Measurements from ENCODE around the gene SLC7A4.
A peak's percentile ranks its signal among the peaks of the same experiment; 100 is the strongest.
"Not testable (repeated sequence)": the region's sequence is repeated elsewhere in the genome, so short reads cannot be mapped to it uniquely, and the experiment has no call there.

Gene SLC7A4

DNA sequence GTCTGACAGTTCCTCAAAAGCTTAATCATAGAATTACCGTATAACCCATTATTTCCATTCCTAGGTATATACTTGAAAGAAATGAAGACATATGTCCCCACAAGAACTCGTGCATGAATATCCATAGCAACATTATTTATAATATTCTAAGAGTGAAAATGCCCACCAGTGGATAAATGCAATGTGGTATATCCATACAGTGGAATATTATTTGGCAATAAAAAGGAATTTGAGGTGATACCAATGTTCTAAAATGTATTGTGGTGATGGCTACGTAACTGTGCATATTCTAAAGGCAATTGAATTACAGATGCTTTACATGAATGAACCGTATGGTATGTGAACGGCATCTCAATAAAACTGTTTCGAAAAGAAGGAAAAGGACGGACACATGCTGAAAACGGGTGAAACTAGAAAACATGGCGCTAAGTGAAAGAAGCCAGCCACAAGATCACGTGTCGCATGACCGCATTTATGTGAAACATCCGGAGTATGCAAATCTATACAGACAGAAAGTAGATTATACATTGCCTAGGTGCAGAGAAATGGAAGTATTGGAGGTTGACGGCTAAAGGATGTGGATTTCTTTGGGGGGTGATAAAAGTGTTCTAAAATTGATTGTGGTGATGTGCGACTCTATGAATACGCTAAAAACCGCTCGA is 29.4 kb upstream of the SLC7A4 start:
- not testable (repeated sequence) for DNase-seq

- not testable (repeated sequence) for DNase-seq
These were observed 28.0 kb upstream of the SLC7A4 start for GRCh38 chr22:21060363-21060762.

GRCh38 chr22:21055880-21056319 is 23.5 kb upstream of the SLC7A4 start:
- no peak for DNase-seq

DNA sequence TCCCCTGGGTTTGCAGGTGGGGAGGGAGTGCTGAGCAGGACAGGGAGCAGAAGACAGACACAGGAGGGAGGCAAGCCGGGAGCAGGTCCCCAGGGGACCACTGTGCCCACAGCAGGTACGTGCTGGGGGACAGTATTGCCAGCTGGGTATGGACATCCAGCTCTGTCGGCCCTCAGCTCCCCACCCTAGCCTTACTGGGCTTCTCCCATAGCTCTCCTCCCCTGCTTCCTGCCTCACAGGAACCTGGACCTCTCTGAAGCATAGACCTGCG is 23.1 kb upstream of the SLC7A4 start:
- no peak for DNase-seq

DNA sequence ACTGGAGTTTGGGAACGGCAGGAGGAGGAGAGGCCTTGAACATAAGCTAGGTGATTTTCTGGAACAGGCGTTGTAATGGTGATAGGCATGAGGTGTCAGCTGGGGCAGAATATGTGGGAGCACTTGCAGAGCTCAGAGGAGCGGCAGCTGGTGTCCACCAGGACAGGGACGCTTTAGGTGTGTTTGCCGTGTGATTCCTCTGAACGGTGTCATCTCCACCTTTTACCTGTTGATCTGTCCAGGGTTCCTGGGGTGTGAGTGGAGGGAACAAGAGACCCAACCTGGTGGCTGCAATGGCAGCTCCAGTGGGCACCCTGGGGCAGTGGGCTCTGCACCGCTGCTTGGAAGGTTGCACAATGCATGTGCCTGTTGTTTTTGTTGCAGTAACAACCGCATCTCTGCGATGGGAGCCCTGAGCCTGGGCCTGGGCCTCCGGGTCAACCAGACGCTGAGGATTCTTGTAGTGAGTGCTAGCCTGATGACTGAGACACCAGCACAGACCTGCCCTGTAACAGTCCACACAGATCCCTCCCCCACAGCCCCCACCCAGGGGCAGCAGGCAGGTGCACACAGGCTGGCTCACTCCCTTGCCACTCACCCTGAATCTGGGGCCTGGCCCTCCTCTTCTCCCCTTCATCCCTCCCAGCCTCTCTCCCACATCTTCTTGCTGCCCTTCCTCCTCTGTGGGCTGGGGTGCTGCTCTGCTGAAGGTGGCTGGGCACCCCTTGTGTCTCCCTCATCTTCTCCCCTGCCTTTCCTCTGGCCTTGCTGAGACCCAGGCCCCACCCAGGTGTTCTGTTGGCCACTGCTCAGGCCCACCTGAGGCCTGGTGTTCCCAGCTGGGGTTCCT is 22.6 kb upstream of the SLC7A4 start:
- DNase-seq, result no peak

DNA sequence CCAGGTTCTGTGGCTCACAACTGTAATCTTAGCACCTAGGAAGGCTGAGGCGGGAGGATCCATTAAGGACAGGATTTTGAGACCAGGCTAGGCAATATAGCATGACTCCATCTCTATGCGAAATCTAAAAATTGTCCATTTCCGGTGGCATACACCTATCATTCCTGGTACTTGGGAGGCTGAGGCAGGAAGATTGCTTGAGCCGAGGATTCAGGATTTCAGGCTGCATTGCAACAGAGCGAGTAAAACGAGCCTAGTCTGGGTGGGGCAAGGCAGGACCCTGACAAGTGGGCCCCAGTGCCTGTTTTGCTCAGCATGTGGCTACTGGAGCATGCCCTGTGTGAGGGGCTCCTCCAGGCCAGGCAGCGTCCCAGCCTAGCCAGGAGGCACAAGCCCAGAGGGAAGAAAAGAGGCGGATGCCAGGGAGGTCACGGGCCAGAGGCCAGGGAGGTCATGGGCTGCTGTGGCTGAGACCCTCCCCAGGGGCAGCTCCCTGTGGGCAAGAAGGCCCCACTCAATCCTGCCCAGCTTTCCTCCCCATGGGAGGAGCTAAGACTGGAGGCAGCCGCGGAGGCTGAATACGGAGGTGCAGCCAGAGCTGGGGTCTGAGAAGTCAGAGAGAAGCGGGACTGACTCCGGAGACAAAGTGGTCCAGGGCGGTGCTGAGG is 21.8 kb upstream of the SLC7A4 start:
- no peak for DNase-seq

GRCh38 chr22:21052715-21053459 is 20.5 kb upstream of the SLC7A4 start:
- no peak for DNase-seq

- DNase-seq, result no peak
These were observed 19.6 kb upstream of the SLC7A4 start for GRCh38 chr22:21051831-21052400.

DNA sequence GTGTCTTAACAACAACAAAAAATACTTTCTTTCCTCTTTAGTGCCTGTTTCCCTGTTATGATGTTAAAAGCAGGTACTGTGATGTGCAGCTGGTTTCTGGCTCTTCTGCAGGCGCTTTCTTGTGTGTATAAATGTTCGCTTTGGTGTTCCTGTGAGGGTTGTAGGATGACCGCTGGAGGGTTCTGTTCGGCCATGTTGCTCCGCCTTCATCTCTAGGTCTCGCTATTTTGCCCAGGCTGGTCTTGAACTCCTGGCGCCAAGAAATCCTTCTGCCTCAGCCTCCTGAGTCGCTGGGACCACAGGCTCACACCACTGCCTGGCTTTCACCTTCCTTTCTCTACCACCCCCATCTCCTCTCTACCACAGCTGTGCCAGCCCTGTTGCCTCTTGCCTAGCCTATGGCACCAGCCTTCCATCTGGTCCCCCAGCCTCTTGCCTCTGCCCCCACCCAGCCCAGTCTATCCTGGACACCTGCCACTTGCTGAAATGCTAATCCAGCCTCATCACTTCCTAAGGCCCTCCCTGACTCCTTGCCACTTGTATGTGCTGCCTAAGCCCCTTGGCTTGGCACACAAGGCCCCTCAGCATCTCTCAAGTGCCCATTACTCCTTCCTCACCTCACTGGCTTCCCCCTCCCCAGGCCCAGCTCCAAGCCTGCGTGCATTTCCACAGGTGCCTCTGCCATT is 18.9 kb upstream of the SLC7A4 start:
- DNase-seq, result no peak

DNA sequence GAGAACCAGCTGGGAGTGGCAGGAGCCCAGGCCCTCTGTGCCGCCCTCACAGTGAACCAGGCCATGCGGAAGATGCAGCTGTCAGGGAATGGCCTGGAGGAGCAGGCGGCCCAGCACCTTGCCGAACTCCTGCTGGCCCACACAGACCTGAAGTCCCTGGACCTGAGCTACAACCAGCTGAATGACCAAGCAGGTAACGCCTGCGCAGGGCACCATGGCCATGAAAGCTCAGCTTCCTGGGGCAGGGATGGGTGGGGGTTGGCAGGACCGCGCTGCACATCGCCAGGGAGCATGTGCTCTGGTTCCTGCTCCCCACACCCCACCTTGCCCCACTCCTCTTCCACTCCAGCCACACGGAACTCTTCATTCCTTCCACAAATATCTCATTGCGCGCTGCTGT is 16.6 kb upstream of the SLC7A4 start:
- DNase-seq, result not testable (repeated sequence)

DNA sequence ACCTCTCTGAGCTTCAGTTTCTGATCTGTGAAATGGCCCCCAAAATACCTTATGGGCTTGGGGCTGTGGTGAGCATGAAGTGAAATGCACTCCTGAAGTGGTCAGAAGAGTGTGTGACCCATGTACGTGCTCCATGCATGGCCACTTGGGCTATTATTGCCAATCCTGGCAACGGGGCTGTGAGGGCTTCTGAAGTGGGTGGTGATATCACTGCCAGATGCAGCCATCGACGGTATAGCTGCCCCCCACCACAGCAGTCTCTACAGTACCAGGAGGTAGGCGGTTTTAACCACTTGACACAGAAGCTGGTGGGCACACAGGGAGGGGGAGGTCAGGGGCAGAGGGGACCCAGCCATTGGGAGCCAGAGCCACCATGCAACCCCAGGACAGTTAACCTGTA is 16.1 kb upstream of the SLC7A4 start:
- DNase-seq, result not testable (repeated sequence)

DNA sequence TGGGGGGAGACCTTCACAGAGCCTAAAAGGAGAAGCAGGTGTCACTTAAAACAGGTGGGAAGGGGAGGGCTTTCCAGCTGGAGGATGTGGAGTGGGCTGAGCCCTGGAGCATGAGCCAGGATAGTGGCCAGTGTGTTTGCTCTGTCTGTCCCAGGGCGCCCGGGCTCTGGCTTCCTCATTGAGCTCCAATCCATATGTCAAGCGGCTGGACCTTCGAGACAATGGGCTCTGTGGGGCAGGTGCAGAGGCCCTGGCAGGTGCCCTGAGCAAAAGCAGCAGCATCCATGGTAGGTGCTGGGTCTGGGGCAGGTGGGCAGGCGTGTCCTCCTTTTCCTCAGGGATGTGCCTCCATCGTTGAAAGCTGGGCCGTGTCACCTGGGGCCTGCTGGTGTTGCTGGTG is 15.4 kb upstream of the SLC7A4 start:
- no peak for DNase-seq

GRCh38 chr22:21047035-21047661 is 14.8 kb upstream of the SLC7A4 start:
- DNase-seq, result no peak

DNA sequence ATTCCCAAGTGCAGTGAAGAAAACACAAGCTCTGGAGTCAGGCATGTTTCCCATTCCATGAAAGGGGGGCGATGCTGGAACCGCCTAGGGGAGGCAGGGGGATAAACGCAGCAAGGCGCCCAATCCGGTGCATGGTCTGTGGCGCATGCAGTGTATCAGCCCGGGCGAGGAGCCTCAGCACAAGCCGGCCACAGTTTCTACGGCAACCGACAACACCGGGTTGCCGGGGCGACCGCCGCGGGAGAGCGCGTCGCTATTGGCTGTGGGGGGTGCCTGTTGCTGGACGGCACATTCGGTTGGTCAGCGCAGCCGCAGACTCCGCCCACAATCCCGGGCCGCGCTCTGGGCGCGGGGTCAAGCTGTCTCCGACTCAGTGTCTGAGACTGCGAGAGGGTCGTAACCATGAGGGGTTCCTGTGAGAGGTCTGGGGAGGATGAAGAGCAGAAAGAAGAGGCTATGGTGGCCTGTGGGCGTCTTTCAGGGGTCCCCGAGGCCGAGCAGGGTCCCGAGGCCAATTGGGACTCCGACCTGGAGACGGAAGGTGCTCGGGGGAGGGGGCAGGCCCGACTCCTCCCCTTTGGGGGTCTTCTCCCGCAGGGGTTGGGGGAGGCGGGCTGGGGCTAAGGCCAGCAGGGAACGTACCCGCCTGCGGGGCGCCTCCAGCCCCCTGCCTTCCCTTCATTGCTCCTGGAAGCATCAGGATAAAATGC is 13.4 kb upstream of the SLC7A4 start, which contains the start of gene LRRC74B:
TSS of gene LRRC74B (plus strand) at position 362 of the 710 bp plus-strand sequence. CDS start at position 403, 41 bp downstream.
- DNase-seq, result peak; percentile 54

DNA sequence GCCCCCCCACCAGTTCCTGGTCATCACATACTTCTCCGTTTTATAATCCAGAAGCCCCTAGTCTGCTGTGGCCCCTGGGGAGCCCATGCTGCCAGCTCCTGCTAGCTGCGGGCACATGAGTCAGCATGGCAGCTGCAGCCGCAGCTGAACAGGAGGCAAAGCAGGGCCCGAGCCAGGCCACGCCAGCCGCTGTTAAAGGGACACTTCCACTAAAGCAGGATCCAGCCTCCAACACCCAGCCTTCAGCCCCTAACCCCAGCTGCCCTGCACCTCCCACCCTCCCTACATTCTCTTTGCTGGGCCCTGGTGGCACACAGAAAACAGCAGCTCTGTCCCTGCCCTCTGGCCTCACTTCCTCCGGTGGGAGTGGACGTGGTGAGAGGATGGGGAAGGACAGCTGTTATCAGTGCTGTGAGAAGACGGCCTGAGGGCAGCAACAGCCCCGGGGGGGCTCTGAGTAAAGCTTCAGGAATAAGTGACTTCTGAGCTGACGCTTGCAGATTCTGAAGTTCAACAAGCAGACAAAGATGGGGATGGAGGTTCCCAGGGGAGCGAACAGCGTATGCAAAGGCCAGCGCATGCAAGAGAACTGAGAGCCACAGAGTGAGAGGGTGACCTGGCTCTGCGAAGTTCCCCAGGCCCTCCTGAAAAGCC is 12.7 kb upstream of the SLC7A4 start:
- no peak for DNase-seq

DNA sequence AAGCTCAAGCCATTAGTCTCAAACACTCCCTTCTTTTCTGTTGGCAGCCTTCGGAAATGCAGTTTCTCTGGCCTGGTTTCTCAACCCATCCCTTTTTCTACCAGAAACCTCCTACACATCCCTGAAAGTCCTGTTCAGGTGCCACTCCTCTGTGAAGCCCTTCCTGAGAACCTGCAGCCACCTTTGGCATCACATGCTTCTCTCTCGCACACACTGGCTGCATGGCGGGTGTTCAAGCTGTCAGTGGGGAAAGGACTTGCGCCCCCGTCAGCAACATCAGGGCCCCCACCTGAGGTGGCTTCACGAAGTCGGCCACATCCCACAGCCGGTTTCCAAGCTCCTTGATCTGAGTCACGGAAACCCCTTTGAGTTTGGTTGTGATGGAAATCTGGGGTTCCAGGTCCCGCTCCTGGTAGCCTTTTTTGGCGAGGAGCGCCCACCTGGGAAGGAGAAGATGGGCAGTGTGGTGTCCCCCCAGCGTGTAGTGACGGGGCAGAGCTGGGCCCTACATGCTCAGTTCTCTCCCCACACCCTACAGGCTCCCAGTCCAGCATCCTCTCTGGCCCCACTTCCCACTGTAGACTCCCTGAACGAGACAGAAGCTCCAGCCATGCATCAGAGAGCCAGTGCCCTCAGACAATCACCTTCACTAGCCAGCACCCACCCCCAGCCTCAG is 11.6 kb upstream of the SLC7A4 start:
- DNase-seq, result no peak

- DNase-seq, result no peak
These were observed 10.9 kb upstream of the SLC7A4 start for GRCh38 chr22:21042978-21043859.

DNA sequence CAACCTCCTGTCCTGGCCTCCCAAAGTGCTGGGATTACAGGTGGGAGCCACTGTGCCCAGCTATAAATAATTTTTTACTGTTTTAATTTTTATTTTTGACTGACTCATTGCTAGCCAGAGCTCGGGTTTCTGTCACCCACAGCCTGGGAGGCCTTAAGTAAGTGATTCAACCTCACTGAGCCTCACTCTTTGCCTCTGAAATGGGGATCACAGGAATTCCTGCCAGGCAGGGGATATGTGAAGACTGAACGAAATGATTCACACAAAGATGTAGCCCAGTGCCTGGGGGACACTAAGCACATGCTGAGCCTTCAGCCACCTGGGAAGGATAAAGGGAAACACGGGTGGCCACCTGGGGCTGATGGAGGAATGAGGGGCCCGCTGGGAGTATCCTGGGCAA is 9.6 kb upstream of the SLC7A4 start:
- DNase-seq, result no peak

DNA sequence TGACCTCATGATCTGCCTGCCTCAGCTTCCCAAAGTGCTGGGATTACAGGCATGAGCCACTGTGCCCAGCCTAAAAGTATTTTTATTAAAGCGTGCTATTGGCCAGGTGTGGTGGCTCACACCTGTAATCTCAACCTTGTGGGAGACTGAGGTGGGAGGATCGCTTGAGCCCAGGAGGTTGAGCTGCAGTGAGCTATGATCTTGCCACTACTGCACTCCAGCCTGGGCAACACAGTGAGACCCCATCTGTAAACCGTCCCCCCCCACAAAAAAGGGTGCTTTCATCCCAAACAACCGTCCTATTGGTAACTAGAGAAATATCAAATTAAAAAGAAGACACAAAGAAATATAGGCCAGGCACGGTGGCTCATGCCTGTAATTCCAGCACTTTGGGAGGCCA is 6.8 kb upstream of the SLC7A4 start:
- not testable (repeated sequence) for DNase-seq

Measured in activated gamma-delta T cell treated with Interleukin-2 at 50 U/mL for 16 hours (primary cell).